Right lobe of liver (tissue), 6 donors: ENCODE data around the gene MNS1. TPM values are rescaled to one million over a fixed set of nuclear protein-coding genes. Genes with fewer than 3 reads are reported as not detected.
A peak's percentile ranks its signal among the peaks of the same experiment; 100 is the strongest.
"Not testable (repeated sequence)": the region's sequence is repeated elsewhere in the genome, so short reads cannot be mapped to it uniquely, and the experiment has no call there.

Experiments
- ATAC-seq, 4 donors: fragments of 200-7000 bp; cut with Tn5 transposase; one replicate each; pipeline ENCODE4 v1.9.1; 2020; ENCODE audit warnings: mild to moderate bottlenecking in 4 of 4, moderate library complexity in 4 of 4
- DNase-seq, 3 donors: peaks; one replicate each; pipeline ENCODE4 v3.0.0-alpha.2; 2020
- H3K27ac ChIP-seq, 3 donors: fragments of 200-600 bp; one replicate each; pipeline ENCODE4 v1.8.0; 2022
- H3K27me3 ChIP-seq, 2 donors: fragments of 200-600 bp; one replicate each; pipeline ENCODE4 v1.8.0; 2022
- H3K36me3 ChIP-seq, 4 donors: fragments of 200-600 bp; sonication (generic) in 1 of 4; one replicate each; pipeline versions ENCODE4 v1.5.1 to v1.8.0; 2017 to 2022; ENCODE audit warnings: control low read depth in 1 of 4
- H3K4me1 ChIP-seq, 4 donors: fragments of 200-600 bp; sonication (generic) in 1 of 4; one replicate each; pipeline versions ENCODE4 v1.5.1 to v1.8.0; 2017 to 2022; ENCODE audit warnings: control low read depth in 1 of 4
- H3K4me3 ChIP-seq, 3 donors: fragments of 200-600 bp; one replicate each; pipeline ENCODE4 v1.8.0; 2022
- H3K9me3 ChIP-seq, 4 donors: fragments of 200-600 bp; sonication (generic) in 1 of 4; one replicate each; pipeline versions ENCODE4 v1.5.1 to v1.8.0; 2017 to 2022; ENCODE audit warnings: control low read depth in 1 of 4
- POLR2A ChIP-seq: fragments of 450-650 bp; IDR thresholded peaks from one replicate; pipeline ENCODE4 v1.6.1; 2017; ENCODE audit warnings: antibody characterized with exemption, mild to moderate bottlenecking
- WGBS: methylation state at CpG from one replicate; pipeline ENCODE4 v1.1.6; 2018; ENCODE audit warnings: low coverage, low lambda C conversion rate; ENCODE audit not compliant: insufficient coverage; ENCODE audit errors: missing lambda C conversion rate; 5-methylcytosine and 5-hydroxymethylcytosine counted together
- intact Hi-C, 2 donors: fragments of 100-400 bp; cut with DNase I; formaldehyde crosslinking; loops; one replicate each; pipeline versions ENCODE4 v1.11.2 to v1.14.1; 2022
- total RNA-seq, 6 experiments: library from RNA; depleted of rRNA in 2 of 6; stranded (reverse); fragments of >200 nt in 2 of 6; fragmentation: NEBNext Ultra II Directional in 3 of 6; extraction: Animal tissue kit (Norgen Biotek cat#: 25700) in 3 of 6; gene quantifications; one replicate each; pipeline versions ENCODE4 v1.1.0 to v1.2.4, GENCODE V29; 2016 to 2023
- TF ChIP-seq, protein P1 (sequence below), 4 donors: fragments of 200-600 bp in 3 of 4; fragments of 450-650 bp in 1 of 4; IDR thresholded peaks; one replicate each; pipeline versions ENCODE4 v1.5.1 to v1.8.0; 2016 to 2022; ENCODE audit warnings: antibody characterized with exemption in 4 of 4, mild to moderate bottlenecking in 2 of 4
- donor health status: DM: no; HTN: yes; CAD: no.
- donor health status: DM: no; HTN: no; CAD: no.
- donor health status: DM: no; HTN: no; CAD: no.
- donor health status: DM: no; HTN: yes; CAD: no.
- donor health status: DM: no; HTN: yes; CAD: no.

Gene MNS1
- total RNA-seq, 6 experiments from 2014 or later = 0.18 to 0.58 (median 0.40) TPM; not detected in 1

- DNase-seq (no peak), ATAC-seq (peak; percentile 13 to 37 (median 17))
- no peak overlapping the region for H3K27ac ChIP-seq
- intact Hi-C loops = loop anchor here (10.0 kb wide), 2 partner anchors 322 to 812 kb away; no protein-coding TSS in a partner anchor
- WGBS = 80% methylated on average over 1 of the region's 4 CpGs
- no peaks in the 10 kb centered on the region for H3K27me3 ChIP-seq
- H3K4me3 ChIP-seq = no peak overlapping the region
- no peaks in the 10 kb centered on the region for H3K4me1 ChIP-seq
- no peak for TF ChIP-seq POLR2A
- TF ChIP-seq, protein P1, sequence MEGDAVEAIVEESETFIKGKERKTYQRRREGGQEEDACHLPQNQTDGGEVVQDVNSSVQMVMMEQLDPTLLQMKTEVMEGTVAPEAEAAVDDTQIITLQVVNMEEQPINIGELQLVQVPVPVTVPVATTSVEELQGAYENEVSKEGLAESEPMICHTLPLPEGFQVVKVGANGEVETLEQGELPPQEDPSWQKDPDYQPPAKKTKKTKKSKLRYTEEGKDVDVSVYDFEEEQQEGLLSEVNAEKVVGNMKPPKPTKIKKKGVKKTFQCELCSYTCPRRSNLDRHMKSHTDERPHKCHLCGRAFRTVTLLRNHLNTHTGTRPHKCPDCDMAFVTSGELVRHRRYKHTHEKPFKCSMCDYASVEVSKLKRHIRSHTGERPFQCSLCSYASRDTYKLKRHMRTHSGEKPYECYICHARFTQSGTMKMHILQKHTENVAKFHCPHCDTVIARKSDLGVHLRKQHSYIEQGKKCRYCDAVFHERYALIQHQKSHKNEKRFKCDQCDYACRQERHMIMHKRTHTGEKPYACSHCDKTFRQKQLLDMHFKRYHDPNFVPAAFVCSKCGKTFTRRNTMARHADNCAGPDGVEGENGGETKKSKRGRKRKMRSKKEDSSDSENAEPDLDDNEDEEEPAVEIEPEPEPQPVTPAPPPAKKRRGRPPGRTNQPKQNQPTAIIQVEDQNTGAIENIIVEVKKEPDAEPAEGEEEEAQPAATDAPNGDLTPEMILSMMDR (IDR thresholded peaks at IDR 0.05) = no peak
- no peaks in the 10 kb centered on the region for H3K9me3 ChIP-seq
- H3K36me3 ChIP-seq = no peaks in the 10 kb centered on the region
Observed at GRCh38 chr15:56492791-56493555, 28.0 kb upstream of the MNS1 start.

GRCh38 chr15:56492236-56492635 is 27.3 kb upstream of the MNS1 start:
- H3K4me1 ChIP-seq = no peaks in the 10 kb centered on the region
- no peak for ATAC-seq
- no peak overlapping the region for H3K27ac ChIP-seq
- H3K9me3 ChIP-seq = no peaks in the 10 kb centered on the region
- no peaks in the 10 kb centered on the region for H3K27me3 ChIP-seq
- no peak for DNase-seq
- H3K36me3 ChIP-seq = no peaks in the 10 kb centered on the region
- 55% methylated on average over 3 of the region's 3 CpGs for WGBS
- intact Hi-C loops = loop anchor here (10.0 kb wide), 2 partner anchors 323 to 813 kb away; no protein-coding TSS in a partner anchor
- TF ChIP-seq POLR2A = no peak
- TF ChIP-seq, protein P1 (IDR thresholded peaks at IDR 0.05) = no peak
- no peak overlapping the region for H3K4me3 ChIP-seq

DNA sequence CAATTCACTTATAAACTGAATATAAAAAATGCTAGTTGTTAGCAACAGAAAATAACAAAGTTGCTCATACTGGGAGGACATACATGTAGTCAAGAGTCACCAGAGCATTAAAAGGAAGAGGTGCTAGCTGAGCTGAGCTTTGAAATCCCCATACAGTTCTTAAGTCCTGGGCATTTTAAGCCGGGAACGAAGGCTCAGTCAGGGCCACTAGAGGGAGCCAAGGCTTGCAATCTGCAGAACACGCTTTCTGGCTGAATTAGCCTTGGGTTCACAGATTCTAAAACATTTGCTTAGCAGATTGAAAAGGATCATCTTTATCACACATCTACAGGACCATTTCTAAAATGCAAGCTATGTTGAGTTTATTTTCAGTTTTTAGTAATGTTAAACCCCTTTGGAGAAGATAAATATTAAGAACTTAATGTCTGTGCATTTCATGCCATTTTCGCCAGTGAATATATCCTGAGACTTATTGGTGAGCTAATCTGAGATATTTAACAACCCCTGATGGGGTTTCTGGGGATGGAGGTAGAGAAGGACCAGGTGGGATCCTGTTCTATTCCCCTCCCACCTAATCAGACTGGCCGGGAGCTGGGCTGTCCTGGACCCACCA is 26.3 kb upstream of the MNS1 start:
- no peaks in the 10 kb centered on the region for H3K36me3 ChIP-seq
- no peaks in the 10 kb centered on the region for H3K9me3 ChIP-seq
- intact Hi-C loops = loop anchor here (10.0 kb wide), 2 partner anchors 324 to 814 kb away; no protein-coding TSS in a partner anchor
- DNase-seq = peak in 2 of 3 donors; percentile 56 to 68
- 27% methylated on average over 4 of the region's 5 CpGs for WGBS
- no peak overlapping the region for H3K4me3 ChIP-seq
- no peaks in the 10 kb centered on the region for H3K27me3 ChIP-seq
- H3K27ac ChIP-seq = no peak overlapping the region
- TF ChIP-seq, protein P1 (IDR thresholded peaks at IDR 0.05) = peak; percentile 62 to 91 (median 88)
- no peak for TF ChIP-seq POLR2A
- no peaks in the 10 kb centered on the region for H3K4me1 ChIP-seq
- peak; percentile 89 to 94 (median 90) for ATAC-seq

DNA sequence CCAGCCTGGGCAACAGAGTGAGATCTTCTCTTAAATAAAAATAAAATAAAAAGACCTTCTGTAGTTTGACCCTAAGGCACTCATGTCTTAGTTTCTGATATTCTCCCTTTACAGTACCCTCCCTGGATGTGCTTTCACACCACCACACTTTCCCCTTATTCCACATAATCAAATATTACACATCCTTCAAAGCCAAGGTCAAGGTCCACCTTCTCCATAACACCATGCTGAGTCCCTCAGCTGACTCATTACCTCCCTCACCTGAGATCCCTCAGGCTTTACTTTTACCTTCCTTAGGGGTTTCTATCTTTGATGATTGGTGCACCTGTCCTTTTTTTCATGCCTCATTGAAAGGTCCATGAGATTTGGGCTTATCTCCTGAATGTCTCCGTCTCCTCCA is 25.5 kb upstream of the MNS1 start:
- Histone ChIP-seq H3K4me1 (no peaks in the 10 kb centered on the region), H3K9me3 (no peaks in the 10 kb centered on the region), H3K36me3 (no peaks in the 10 kb centered on the region), H3K4me3 (no peak overlapping the region), H3K27ac (no peak overlapping the region), H3K27me3 (no peaks in the 10 kb centered on the region)
- DNase-seq = no peak
- peak in 1 of 4 donors; percentile 41 for ATAC-seq
- TF ChIP-seq, protein P1 (IDR thresholded peaks at IDR 0.05) = no peak
- TF ChIP-seq POLR2A = no peak
- 56% methylated on average over 1 of the region's 1 CpG for WGBS
- intact Hi-C loops = loop anchor here (10.0 kb wide), 2 partner anchors 324 to 814 kb away; no protein-coding TSS in a partner anchor

- intact Hi-C loops, ATAC-seq, DNase-seq, H3K36me3 ChIP-seq, H3K27ac ChIP-seq, H3K9me3 ChIP-seq, H3K27me3 ChIP-seq, H3K4me1 ChIP-seq, H3K4me3 ChIP-seq: not testable (repeated sequence)
- WGBS = 90% methylated on average over 2 of the region's 2 CpGs
Observed at GRCh38 chr15:56486206-56486605, 21.3 kb upstream of the MNS1 start.

GRCh38 chr15:56485426-56485825 is 20.5 kb upstream of the MNS1 start:
- H3K4me1 ChIP-seq, H3K36me3 ChIP-seq, H3K27ac ChIP-seq, H3K27me3 ChIP-seq, ATAC-seq, H3K9me3 ChIP-seq, H3K4me3 ChIP-seq, intact Hi-C loops, DNase-seq: not testable (repeated sequence)
- 100% methylated on average over 1 of the region's 3 CpGs for WGBS
